ENCODE results near the gene KHNYN. TPM values are rescaled to one million over a fixed set of nuclear protein-coding genes. Genes with fewer than 3 reads are reported as not detected.

Gene KHNYN
- polyA plus RNA-seq, 1 experiment: 19.7 TPM

DNA sequence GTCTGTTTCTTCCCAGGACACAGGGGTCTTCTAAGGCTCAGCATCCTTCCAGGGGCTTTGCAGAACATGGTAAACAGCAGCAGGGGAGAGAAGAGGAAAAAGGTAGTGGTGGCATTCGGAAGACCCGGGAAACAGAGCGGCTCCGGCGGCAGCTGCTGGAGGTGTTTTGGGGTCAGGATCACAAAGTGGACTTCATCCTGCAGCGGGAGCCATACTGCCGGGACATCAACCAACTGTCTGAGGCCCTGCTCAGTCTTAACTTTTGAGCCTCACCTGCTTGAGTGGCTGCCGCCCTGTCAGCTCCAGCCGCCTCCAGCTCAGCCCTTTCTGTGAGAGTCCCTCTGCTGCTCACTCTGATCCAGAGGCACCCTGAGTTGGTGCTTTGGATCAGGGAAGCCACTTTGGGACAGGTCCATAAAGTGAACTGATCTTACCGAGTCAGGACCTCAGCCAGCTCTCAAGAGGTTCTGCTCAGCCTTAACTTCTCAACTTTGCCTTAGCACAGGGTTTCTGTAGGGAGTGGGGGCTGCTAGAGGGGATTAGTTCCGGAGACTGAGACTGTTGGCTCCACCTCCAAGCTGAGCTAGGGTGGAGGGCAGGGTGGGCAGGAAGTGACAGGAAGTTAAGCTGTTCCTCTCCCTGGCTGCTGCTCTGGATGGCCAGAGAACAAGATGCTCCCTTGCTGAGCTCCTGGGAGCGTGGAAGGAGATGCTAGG, 7.4 kb downstream of the KHNYN start:
- ChIA-PET CTCF (interaction anchor here (0.9 to 11.6 kb wide), 20 partner anchors 10 to 194 kb away, joined by 3 to 491 read pairs (median 6); partner anchors contain the start of genes ADCY4, CIDEB, LTB4R2 and RIPK3), POLR2A (interaction anchor here (1.9 kb wide), 1 partner anchor 103 kb away, joined by 9 read pairs; the partner anchor contains the start of gene ADCY4)
- Histone ChIP-seq H3K36me3 (ENCODE audit: control insufficient read depth, insufficient read depth, low read length) (peaks cover 39% of the 10 kb centered on the region), H3K27me3 (ENCODE audit: control insufficient read depth, insufficient read depth, low read length) (no peaks in the 10 kb centered on the region), H3K4me3 (ENCODE audit: low read depth, low read length) (no peak overlapping the region)
- no peak for DNase-seq (ENCODE audit: low read depth)
- TF ChIP-seq, protein P1, sequence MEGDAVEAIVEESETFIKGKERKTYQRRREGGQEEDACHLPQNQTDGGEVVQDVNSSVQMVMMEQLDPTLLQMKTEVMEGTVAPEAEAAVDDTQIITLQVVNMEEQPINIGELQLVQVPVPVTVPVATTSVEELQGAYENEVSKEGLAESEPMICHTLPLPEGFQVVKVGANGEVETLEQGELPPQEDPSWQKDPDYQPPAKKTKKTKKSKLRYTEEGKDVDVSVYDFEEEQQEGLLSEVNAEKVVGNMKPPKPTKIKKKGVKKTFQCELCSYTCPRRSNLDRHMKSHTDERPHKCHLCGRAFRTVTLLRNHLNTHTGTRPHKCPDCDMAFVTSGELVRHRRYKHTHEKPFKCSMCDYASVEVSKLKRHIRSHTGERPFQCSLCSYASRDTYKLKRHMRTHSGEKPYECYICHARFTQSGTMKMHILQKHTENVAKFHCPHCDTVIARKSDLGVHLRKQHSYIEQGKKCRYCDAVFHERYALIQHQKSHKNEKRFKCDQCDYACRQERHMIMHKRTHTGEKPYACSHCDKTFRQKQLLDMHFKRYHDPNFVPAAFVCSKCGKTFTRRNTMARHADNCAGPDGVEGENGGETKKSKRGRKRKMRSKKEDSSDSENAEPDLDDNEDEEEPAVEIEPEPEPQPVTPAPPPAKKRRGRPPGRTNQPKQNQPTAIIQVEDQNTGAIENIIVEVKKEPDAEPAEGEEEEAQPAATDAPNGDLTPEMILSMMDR (IDR thresholded peaks at IDR 0.05; ENCODE audit: insufficient read depth, low read depth, low read length): no peak

DNA sequence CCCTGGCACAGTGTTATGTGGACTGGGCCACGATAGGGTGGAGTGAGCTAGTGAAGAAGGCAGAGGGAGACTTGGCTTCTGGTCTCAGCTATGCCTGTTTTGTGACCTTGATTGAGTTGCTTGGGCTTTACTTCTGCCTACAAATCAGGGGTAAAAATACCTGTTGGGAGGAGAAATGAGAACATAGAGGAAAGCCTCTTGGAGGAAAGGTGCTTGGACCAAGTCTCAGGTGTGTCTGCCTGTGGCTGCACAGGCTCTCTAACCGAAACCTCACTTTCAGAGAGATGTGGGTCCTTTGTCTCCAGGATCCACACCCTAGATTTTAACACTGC, 7.9 kb downstream of the KHNYN start:
- DNase-seq (ENCODE audit: low read depth): no peak
- ChIA-PET CTCF (interaction anchor here (0.9 to 11.6 kb wide), 10 partner anchors 66 to 135 kb away, joined by 3 to 491 read pairs (median 10); partner anchors contain the start of genes ADCY4, CIDEB, LTB4R2 and RIPK3), POLR2A (interaction anchor here (1.9 kb wide), 1 partner anchor 103 kb away, joined by 9 read pairs; the partner anchor contains the start of gene ADCY4)
- TF ChIP-seq, protein P1 (IDR thresholded peaks at IDR 0.05; ENCODE audit: insufficient read depth, low read depth, low read length): no peak
- no peaks in the 10 kb centered on the region for H3K27me3 ChIP-seq (ENCODE audit: control insufficient read depth, insufficient read depth, low read length)
- peaks cover 34% of the 10 kb centered on the region for H3K36me3 ChIP-seq (ENCODE audit: control insufficient read depth, insufficient read depth, low read length)
- H3K4me3 ChIP-seq (ENCODE audit: low read depth, low read length): no peak overlapping the region

DNA sequence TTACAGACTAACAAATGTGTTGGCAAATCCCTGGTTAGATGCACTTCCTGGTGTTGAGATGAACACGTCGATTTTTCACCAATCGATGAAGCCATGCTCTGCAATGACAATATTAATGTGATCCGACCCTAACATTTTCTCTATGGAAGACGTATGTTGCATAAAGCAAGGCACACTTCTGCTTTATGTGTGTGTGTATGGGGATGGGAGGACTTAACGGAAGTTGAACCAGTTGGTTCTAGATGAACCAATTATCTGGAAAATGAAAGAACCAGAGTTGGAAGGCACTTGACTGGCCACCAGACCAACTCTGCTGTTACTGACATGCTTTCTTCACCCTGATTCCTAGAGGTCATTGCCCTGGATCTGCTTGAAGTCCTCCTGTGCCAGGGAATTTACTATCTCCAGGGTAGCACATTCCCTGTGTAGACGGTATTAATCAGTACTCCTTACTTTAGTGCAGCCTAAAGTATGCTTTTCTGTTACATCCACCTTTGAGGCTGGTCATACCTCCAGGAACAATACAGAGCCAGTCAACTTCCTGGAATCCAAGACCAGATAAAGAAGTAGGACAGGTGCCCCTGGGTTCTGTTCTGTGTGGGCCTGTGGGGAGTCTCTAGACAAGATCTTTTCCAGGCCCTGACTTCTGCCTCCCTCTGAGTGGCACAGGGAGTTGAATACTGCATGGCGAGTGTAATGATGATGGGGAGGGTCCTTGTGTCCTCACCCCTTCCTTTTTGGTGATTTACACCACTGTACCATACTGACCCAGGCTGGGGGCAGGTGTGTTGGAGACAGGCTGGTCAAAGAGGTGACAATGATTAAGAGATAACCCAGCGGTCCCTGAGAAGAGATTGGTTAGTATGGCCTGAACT, 8.7 kb downstream of the KHNYN start:
- DNase-seq (ENCODE audit: low read depth): no peak
- H3K4me3 ChIP-seq (ENCODE audit: low read depth, low read length): no peak overlapping the region
- ChIA-PET POLR2A (interaction anchor here (0.7 to 1.9 kb wide), 2 partner anchors 104 to 201 kb away, joined by 3 to 9 read pairs; partner anchors contain the start of gene ADCY4), CTCF (interaction anchor here (2.3 to 11.6 kb wide), 3 partner anchors 104 to 129 kb away, joined by 13 to 491 read pairs (median 21); partner anchors contain the start of genes ADCY4, CIDEB, LTB4R2 and RIPK3)
- TF ChIP-seq, protein P1 (IDR thresholded peaks at IDR 0.05; ENCODE audit: insufficient read depth, low read depth, low read length): no peak
- H3K36me3 ChIP-seq (ENCODE audit: control insufficient read depth, insufficient read depth, low read length): peaks cover 31% of the 10 kb centered on the region
- no peaks in the 10 kb centered on the region for H3K27me3 ChIP-seq (ENCODE audit: control insufficient read depth, insufficient read depth, low read length)

DNA sequence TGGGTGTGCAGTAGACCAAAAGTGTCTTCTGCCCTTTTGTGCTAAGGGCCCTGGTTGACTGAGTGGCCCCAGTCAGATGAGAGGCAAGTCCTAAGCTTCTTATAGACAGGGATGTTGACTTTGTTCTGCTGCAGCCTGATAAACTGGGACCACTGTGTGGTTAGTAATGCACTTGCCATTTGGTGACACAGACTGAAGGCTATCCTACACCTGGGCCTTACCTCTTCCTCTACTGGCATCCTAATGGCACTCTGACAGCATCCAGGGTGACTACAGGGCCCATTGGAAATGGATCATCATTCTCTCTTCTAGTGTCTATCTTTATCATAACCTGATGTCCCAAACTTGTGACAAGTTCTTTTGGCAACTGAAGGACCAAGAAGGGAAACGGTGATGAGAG, 9.5 kb downstream of the KHNYN start:
- Histone ChIP-seq H3K27me3 (ENCODE audit: control insufficient read depth, insufficient read depth, low read length) (no peaks in the 10 kb centered on the region), H3K4me3 (ENCODE audit: low read depth, low read length) (no peak overlapping the region), H3K36me3 (ENCODE audit: control insufficient read depth, insufficient read depth, low read length) (peaks cover 31% of the 10 kb centered on the region)
- ChIA-PET CTCF (interaction anchor here (0.8 to 3.6 kb wide), 4 partner anchors 8 to 112 kb away, joined by 3 to 42 read pairs (median 8); partner anchors contain the start of genes CBLN3 and KHNYN), POLR2A (interaction anchor here (0.7 kb wide), 1 partner anchor 202 kb away, joined by 3 read pairs; no protein-coding TSS in a partner anchor)
- DNase-seq (ENCODE audit: low read depth): no peak
- TF ChIP-seq, protein P1 (IDR thresholded peaks at IDR 0.05; ENCODE audit: insufficient read depth, low read depth, low read length): no peak
